Natural killer cell (primary cell): Measurements from ENCODE around the gene GPR31. TPM values are rescaled to one million over a fixed set of nuclear protein-coding genes. Genes with fewer than 3 reads are reported as not detected.
"Not testable (repeated sequence)": the region's sequence is repeated elsewhere in the genome, so short reads cannot be mapped to it uniquely, and the experiment has no call there.

Source experiments
- ATAC-seq, 3 donors: fragments of 150-1000 bp in 2 of 3; fragments of 200-7000 bp in 1 of 3; cut with Tn5 transposase; 1 replicate in 1 of 3; 2 replicates in 2 of 3; pipeline ENCODE4 v1.10.0; 2021; ENCODE audit warnings: mild to moderate bottlenecking in 2 of 3, moderate library complexity in 2 of 3
- DNase-seq, 2 donors: peaks; one replicate each; pipeline versions ENCODE4 v3.0.0 to v3.0.0-alpha.2; 2013 to 2021; ENCODE audit warnings: mixed read lengths in 1 of 2
- H3K27ac ChIP-seq: one replicate; pipeline ENCODE4 v1.5.1; 2013; ENCODE audit warnings: mild to moderate bottlenecking, low read length
- H3K27me3 ChIP-seq: one replicate; pipeline ENCODE4 v1.6.1; 2013; ENCODE audit warnings: low read length; ENCODE audit not compliant: control insufficient read depth, insufficient read depth
- H3K36me3 ChIP-seq: one replicate; pipeline ENCODE4 v1.6.1; 2013; ENCODE audit warnings: low read length; ENCODE audit not compliant: control insufficient read depth, insufficient read depth
- H3K4me1 ChIP-seq: one replicate; pipeline ENCODE4 v1.6.1; 2013; ENCODE audit warnings: low read length; ENCODE audit not compliant: control insufficient read depth, insufficient read depth
- H3K4me3 ChIP-seq: one replicate; pipeline ENCODE4 v1.5.1; 2013; ENCODE audit warnings: low read length
- H3K9me3 ChIP-seq: one replicate; pipeline ENCODE4 v1.6.1; 2013; ENCODE audit warnings: low read length; ENCODE audit not compliant: control insufficient read depth, insufficient read depth
- H3K27ac Mint-ChIP-seq, 2 donors: one replicate each; pipeline ENCODE4 v1.8.0; 2022; ENCODE audit warnings: mild to moderate bottlenecking in 2 of 2, mixed read lengths in 2 of 2, moderate library complexity in 1 of 2
- H3K27me3 Mint-ChIP-seq, 2 donors: one replicate each; pipeline ENCODE4 v1.8.0; 2022; ENCODE audit warnings: low read depth in 2 of 2, mixed read lengths in 2 of 2
- H3K36me3 Mint-ChIP-seq: one replicate; pipeline ENCODE4 v1.8.0; 2022; ENCODE audit warnings: mixed read lengths
- H3K4me1 Mint-ChIP-seq, 2 donors: one replicate each; pipeline ENCODE4 v1.8.0; 2022; ENCODE audit warnings: mixed read lengths in 2 of 2
- H3K4me3 Mint-ChIP-seq: one replicate; pipeline ENCODE4 v1.8.0; 2022; ENCODE audit warnings: mild to moderate bottlenecking, moderate library complexity, mixed read lengths
- H3K9me3 Mint-ChIP-seq, 2 donors: one replicate each; pipeline ENCODE4 v1.8.0; 2022; ENCODE audit warnings: mixed read lengths in 2 of 2
- CTCF ChIP-seq: fragments of 200-600 bp; IDR thresholded peaks from one replicate; pipeline ENCODE4 v1.8.0; 2022; ENCODE audit warnings: antibody characterized with exemption
- WGBS: methylation state at CpG from one replicate; pipeline ENCODE4 v1.1.7; 2013; ENCODE audit warnings: missing lambda C conversion rate; ENCODE audit not compliant: insufficient coverage; 5-methylcytosine and 5-hydroxymethylcytosine counted together
- intact Hi-C: fragments of 100-400 bp; cut with micrococcal nuclease; formaldehyde crosslinking; loops from one replicate; pipeline ENCODE4 v1.14.2; 2022
- total RNA-seq, 4 donors: library from RNA; stranded (reverse); fragments of 120-200 nt in 1 of 4; gene quantifications; one replicate each; pipeline versions ENCODE4 v1.2.3 to v1.2.4, GENCODE V29; 2013 to 2022

GPR31 gene
- total RNA-seq, 3 donors from 2014 or later (not counting 1 experiment from before 2014, with no cell fraction given): 0.24 TPM; not detected in 2

GRCh38 chr6:167200806-167201205 lies 43.0 kb upstream of the GPR31 start:
- DNase-seq (no peak), ATAC-seq (no peak)
- Histone ChIP-seq H3K27me3 (no peaks in the 10 kb centered on the region), H3K36me3 (no peaks in the 10 kb centered on the region), H3K4me3 (no peak overlapping the region), H3K9me3 (no peaks in the 10 kb centered on the region), H3K27ac (no peak overlapping the region), H3K4me1 (no peaks in the 10 kb centered on the region)
- WGBS: 91% methylated on average over 14 of the region's 14 CpGs
- TF ChIP-seq CTCF: no peak
- intact Hi-C loops: no loop called here
- peaks cover 9 to 22% of the 10 kb centered on the region in 2 donors for H3K27me3 Mint-ChIP-seq
- no peak overlapping the region for H3K27ac Mint-ChIP-seq
- H3K4me1 Mint-ChIP-seq: no peaks in the 10 kb centered on the region
- no peaks in the 10 kb centered on the region for H3K9me3 Mint-ChIP-seq
- no peaks in the 10 kb centered on the region for H3K36me3 Mint-ChIP-seq
- no peak overlapping the region for H3K4me3 Mint-ChIP-seq

- ATAC-seq, DNase-seq, H3K9me3 Mint-ChIP-seq, H3K4me3 Mint-ChIP-seq, H3K27ac ChIP-seq, intact Hi-C loops, H3K27me3 ChIP-seq, H3K9me3 ChIP-seq, H3K4me1 Mint-ChIP-seq, H3K27ac Mint-ChIP-seq, H3K36me3 ChIP-seq, H3K4me1 ChIP-seq, H3K36me3 Mint-ChIP-seq, H3K4me3 ChIP-seq: not testable (repeated sequence)
- peaks cover 11 to 23% of the 10 kb centered on the region in 2 donors for H3K27me3 Mint-ChIP-seq
- 46% methylated on average over 3 of the region's 21 CpGs for WGBS
Measured at GRCh38 chr6:167195941-167196610, 38.3 kb upstream of the GPR31 start.

GRCh38 chr6:167193515-167194125 lies 35.8 kb upstream of the GPR31 start:
- H3K27ac ChIP-seq, H3K9me3 ChIP-seq, H3K4me3 Mint-ChIP-seq, H3K27me3 ChIP-seq, DNase-seq, ATAC-seq, H3K36me3 Mint-ChIP-seq, H3K27ac Mint-ChIP-seq, H3K4me1 Mint-ChIP-seq, H3K36me3 ChIP-seq, H3K4me1 ChIP-seq, H3K9me3 Mint-ChIP-seq, H3K4me3 ChIP-seq, intact Hi-C loops: not testable (repeated sequence)
- peaks cover 9 to 20% of the 10 kb centered on the region in 2 donors for H3K27me3 Mint-ChIP-seq
- WGBS: 95% methylated on average over 4 of the region's 6 CpGs

- H3K9me3 Mint-ChIP-seq, H3K9me3 ChIP-seq, H3K4me1 Mint-ChIP-seq, H3K36me3 ChIP-seq, H3K27me3 ChIP-seq, H3K4me1 ChIP-seq, intact Hi-C loops, ATAC-seq, H3K27ac ChIP-seq, H3K4me3 Mint-ChIP-seq, H3K27ac Mint-ChIP-seq, DNase-seq, H3K4me3 ChIP-seq, H3K36me3 Mint-ChIP-seq: not testable (repeated sequence)
- peaks cover 5 to 11% of the 10 kb centered on the region in 2 donors for H3K27me3 Mint-ChIP-seq
- 94% methylated on average over 8 of the region's 8 CpGs for WGBS
Measured at GRCh38 chr6:167191043-167191583, 33.3 kb upstream of the GPR31 start.

GRCh38 chr6:167187275-167187674 lies 29.5 kb upstream of the GPR31 start:
- H3K4me1 ChIP-seq, H3K36me3 ChIP-seq, ATAC-seq, H3K36me3 Mint-ChIP-seq, H3K9me3 Mint-ChIP-seq, H3K27ac Mint-ChIP-seq, H3K4me3 ChIP-seq, H3K27me3 ChIP-seq, intact Hi-C loops, H3K9me3 ChIP-seq, H3K4me3 Mint-ChIP-seq, DNase-seq, H3K4me1 Mint-ChIP-seq, H3K27ac ChIP-seq: not testable (repeated sequence)
- WGBS: 78% methylated on average over 8 of the region's 9 CpGs
- H3K27me3 Mint-ChIP-seq: peaks cover 0 to 11% of the 10 kb centered on the region in 2 donors

- H3K4me1 Mint-ChIP-seq, ATAC-seq, intact Hi-C loops: not testable (repeated sequence)
Measured at GRCh38 chr6:167185101-167185500, 27.3 kb upstream of the GPR31 start.

More at GRCh38 chr6:167185101-167185500, 27.3 kb upstream of the GPR31 start:
- not testable (repeated sequence) for H3K27me3 ChIP-seq, H3K27ac Mint-ChIP-seq, H3K36me3 ChIP-seq, DNase-seq, H3K4me1 ChIP-seq, H3K9me3 ChIP-seq, H3K4me3 Mint-ChIP-seq, H3K27ac ChIP-seq, H3K36me3 Mint-ChIP-seq, H3K27me3 Mint-ChIP-seq, H3K9me3 Mint-ChIP-seq, H3K4me3 ChIP-seq
- no CpG with 5 or more reads among the region's 3 CpGs for WGBS
